GM12878 (cell line): Measurements from ENCODE around the gene IHH. TPM values are rescaled to one million over a fixed set of nuclear protein-coding genes. Genes with fewer than 3 reads are reported as not detected.
A peak's percentile ranks its signal among the peaks of the same experiment; 100 is the strongest.

Experiments
- CUX1 ChIP-seq: IDR thresholded peaks from 2 replicates; pipeline ENCODE4 v1.6.1; 2012; ENCODE audit warnings: improper control_type of control experiment, low read depth, low read length; ENCODE audit not compliant: insufficient replicate concordance
- SMC3 ChIP-seq: IDR thresholded peaks from 2 replicates; pipeline ENCODE4 v1.6.1; 2011; ENCODE audit warnings: low read length, improper control_type of control experiment, borderline replicate concordance
- TAF1 ChIP-seq: IDR thresholded peaks from 2 replicates; pipeline ENCODE4 v1.6.1; 2011; ENCODE audit warnings: mild to moderate bottlenecking, low read depth, low read length, borderline replicate concordance
- polyA plus RNA-seq, 11 experiments: library from polyadenylated mRNA; depleted of rRNA in 4 of 11; unstranded in 6 of 11; stranded (reverse) in 5 of 11; fragments of >200 nt; fragmentation: Nextera tagmentation in 4 of 11; fragmentation: Illumina TruSeq in 1 of 11; extraction: Ambion mirVana in 4 of 11; extraction: Trizol in 1 of 11; gene quantifications; 1 replicate in 1 of 11; 2 replicates in 10 of 11; pipeline versions ENCODE4 v1.2.1 to v1.2.3, GENCODE V29; 2011 to 2016; ENCODE audit warnings: inconsistent platforms in 2 of 11, missing spikeins in 2 of 11, low read depth in 1 of 11
- total RNA-seq, 4 experiments: library from RNA; depleted of rRNA in 3 of 4; stranded (reverse); fragments of >200 nt in 3 of 4; fragmentation: Illumina TruSeq in 1 of 4; extraction: Trizol in 1 of 4; gene quantifications; 2 replicates each; pipeline versions ENCODE4 v1.2.1 to v1.2.3, GENCODE V29; 2013 to 2021
- TF ChIP-seq, protein P1 (sequence below): fragments of 450-650 bp; formaldehyde crosslinking; IDR thresholded peaks from 2 replicates; pipeline ENCODE4 v1.4.0; 2020; ENCODE audit warnings: mild to moderate bottlenecking, moderate library complexity

Gene IHH
- total and polyA plus RNA-seq, 10 of the 15 experiments (the other 5 are each of a cell fraction or from before 2014, with no cell fraction given) = 0.04 TPM; not detected in 9

DNA sequence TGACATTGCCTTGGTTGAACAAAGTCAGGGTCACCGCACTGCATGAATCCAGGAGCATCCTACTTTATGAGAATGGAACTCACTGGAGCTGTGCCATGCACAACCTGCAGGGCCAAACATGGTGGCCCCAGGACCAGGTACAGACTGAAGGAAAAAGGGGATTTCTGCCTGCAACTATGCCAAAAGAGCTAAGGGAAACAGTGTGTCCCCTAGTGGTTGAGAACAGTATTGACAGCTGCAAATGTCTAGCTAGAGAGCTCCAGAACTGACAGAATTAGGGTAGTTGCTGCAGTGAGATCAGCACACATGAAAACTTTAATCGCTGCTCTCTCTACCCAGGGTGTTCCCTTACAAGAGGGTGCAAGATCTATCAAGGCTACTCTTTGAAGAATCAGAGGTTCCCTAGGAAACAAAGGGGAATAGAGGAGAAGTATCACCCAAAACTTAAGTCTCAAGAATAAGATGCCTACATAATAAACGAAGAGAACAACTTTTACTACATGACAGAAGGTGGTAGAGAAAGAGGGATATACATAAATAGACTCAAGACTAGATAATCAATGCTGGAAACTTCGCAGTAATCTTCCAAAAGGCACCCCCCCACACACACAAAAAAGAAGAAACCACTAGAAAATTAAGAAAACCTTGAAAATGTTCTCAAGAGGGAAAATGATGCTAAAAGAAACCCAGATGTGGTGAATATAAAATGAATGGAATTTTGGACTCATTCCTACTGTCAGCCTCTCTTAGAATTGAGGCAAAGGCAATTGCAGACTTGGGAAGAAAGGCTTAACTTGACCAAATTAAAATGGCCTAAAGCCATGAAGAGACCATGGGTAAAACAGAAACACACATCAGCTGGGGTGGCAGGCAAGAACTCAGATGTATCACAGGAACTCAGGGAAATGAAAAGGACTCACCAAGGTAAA is 43.6 kb upstream of the IHH start (continued):
- TF ChIP-seq CUX1 (no peak), SMC3 (peak; percentile 77), TAF1 (no peak)
- TF ChIP-seq, protein P1, sequence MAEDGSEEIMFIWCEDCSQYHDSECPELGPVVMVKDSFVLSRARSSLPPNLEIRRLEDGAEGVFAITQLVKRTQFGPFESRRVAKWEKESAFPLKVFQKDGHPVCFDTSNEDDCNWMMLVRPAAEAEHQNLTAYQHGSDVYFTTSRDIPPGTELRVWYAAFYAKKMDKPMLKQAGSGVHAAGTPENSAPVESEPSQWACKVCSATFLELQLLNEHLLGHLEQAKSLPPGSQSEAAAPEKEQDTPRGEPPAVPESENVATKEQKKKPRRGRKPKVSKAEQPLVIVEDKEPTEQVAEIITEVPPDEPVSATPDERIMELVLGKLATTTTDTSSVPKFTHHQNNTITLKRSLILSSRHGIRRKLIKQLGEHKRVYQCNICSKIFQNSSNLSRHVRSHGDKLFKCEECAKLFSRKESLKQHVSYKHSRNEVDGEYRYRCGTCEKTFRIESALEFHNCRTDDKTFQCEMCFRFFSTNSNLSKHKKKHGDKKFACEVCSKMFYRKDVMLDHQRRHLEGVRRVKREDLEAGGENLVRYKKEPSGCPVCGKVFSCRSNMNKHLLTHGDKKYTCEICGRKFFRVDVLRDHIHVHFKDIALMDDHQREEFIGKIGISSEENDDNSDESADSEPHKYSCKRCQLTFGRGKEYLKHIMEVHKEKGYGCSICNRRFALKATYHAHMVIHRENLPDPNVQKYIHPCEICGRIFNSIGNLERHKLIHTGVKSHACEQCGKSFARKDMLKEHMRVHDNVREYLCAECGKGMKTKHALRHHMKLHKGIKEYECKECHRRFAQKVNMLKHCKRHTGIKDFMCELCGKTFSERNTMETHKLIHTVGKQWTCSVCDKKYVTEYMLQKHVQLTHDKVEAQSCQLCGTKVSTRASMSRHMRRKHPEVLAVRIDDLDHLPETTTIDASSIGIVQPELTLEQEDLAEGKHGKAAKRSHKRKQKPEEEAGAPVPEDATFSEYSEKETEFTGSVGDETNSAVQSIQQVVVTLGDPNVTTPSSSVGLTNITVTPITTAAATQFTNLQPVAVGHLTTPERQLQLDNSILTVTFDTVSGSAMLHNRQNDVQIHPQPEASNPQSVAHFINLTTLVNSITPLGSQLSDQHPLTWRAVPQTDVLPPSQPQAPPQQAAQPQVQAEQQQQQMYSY (CRISPR knock-in tag) = no peak
